WTC11 (cell line): Measurements from ENCODE around the gene FAM240A. TPM values are rescaled to one million over a fixed set of nuclear protein-coding genes. Genes with fewer than 3 reads are reported as not detected.

Source experiments
- ATAC-seq: fragments of 200-7000 bp; cut with Tn5 transposase; 2 replicates; pipeline ENCODE4 v1.10.0; 2021; ENCODE audit warnings: mild to moderate bottlenecking, moderate library complexity
- CTCF ChIA-PET: fragments of 300-600 bp; sonication (Branson Sonifier 250); formaldehyde crosslinking; loops from one replicate; lab custom pipeline; 2021; ENCODE audit warnings: antibody characterized with exemption; lab: Charles Lee
- POLR2A ChIA-PET: fragments of 350-600 bp; sonication (Branson Sonifier 250); formaldehyde crosslinking; loops from one replicate; lab custom pipeline; 2021; ENCODE audit warnings: antibody characterized with exemption; lab: Charles Lee
- DNase-seq: peaks from one replicate; pipeline ENCODE4 v3.0.0; 2021; ENCODE audit warnings: low spot score
- H3K27ac Mint-ChIP-seq: 2 replicates; pipeline ENCODE4 v1.8.0; 2021; ENCODE audit warnings: mixed read lengths
- H3K27me3 Mint-ChIP-seq: 2 replicates; pipeline ENCODE4 v1.8.0; 2021; ENCODE audit warnings: low read depth, mild to moderate bottlenecking, moderate library complexity, mixed read lengths
- H3K36me3 Mint-ChIP-seq: 2 replicates; pipeline ENCODE4 v1.8.0; 2021; ENCODE audit warnings: mixed read lengths
- H3K4me1 Mint-ChIP-seq: 2 replicates; pipeline ENCODE4 v1.8.0; 2022; ENCODE audit warnings: mixed read lengths
- H3K4me3 Mint-ChIP-seq: 2 replicates; pipeline ENCODE4 v1.8.0; 2021; ENCODE audit warnings: mild to moderate bottlenecking, moderate library complexity, mixed read lengths
- H3K9me3 Mint-ChIP-seq: 2 replicates; pipeline ENCODE4 v1.8.0; 2021; ENCODE audit warnings: mixed read lengths
- ATF1 ChIP-seq: sonication (generic); formaldehyde crosslinking; IDR thresholded peaks from 2 replicates; pipeline ENCODE4 v1.8.1; 2023; ENCODE audit warnings: mild to moderate bottlenecking, moderate library complexity, missing genetic modification reagents
- FOXK1 ChIP-seq: sonication (generic); formaldehyde crosslinking; IDR thresholded peaks from 2 replicates; pipeline ENCODE4 v1.8.0; 2022; ENCODE audit warnings: mild to moderate bottlenecking, moderate library complexity, missing genetic modification reagents
- FOXP1 ChIP-seq: sonication (generic); formaldehyde crosslinking; IDR thresholded peaks from 2 replicates; pipeline ENCODE4 v1.8.0; 2022; ENCODE audit warnings: missing genetic modification reagents, mild to moderate bottlenecking, moderate library complexity, borderline replicate concordance
- IRF2 ChIP-seq: sonication (generic); formaldehyde crosslinking; IDR thresholded peaks from 2 replicates; pipeline ENCODE4 v1.8.0; 2022; ENCODE audit warnings: low read depth, missing genetic modification reagents, borderline replicate concordance
- NFATC4 ChIP-seq: fragments of 250-450 bp; sonication (Bioruptor Pico); IDR thresholded peaks from 2 replicates; pipeline ENCODE4 v1.9.0; 2021; ENCODE audit warnings: mild to moderate bottlenecking
- NFE2L1 ChIP-seq: sonication (generic); formaldehyde crosslinking; IDR thresholded peaks from 2 replicates; pipeline ENCODE4 v1.8.1; 2023; ENCODE audit warnings: missing genetic modification reagents
- OVOL2 ChIP-seq: fragments of 250-450 bp; sonication (Bioruptor Pico); IDR thresholded peaks from 2 replicates; pipeline ENCODE4 v1.9.0; 2021; ENCODE audit warnings: mild to moderate bottlenecking, borderline replicate concordance
- SP1 ChIP-seq: sonication (generic); formaldehyde crosslinking; conservative IDR thresholded peaks from 2 replicates; pipeline ENCODE4 v1.8.1; 2022; ENCODE audit warnings: missing genetic modification reagents
- TEAD4 ChIP-seq: sonication (generic); formaldehyde crosslinking; IDR thresholded peaks from 2 replicates; pipeline ENCODE4 v1.8.0; 2022; ENCODE audit warnings: mild to moderate bottlenecking, missing genetic modification reagents
- TP53 ChIP-seq: sonication (generic); formaldehyde crosslinking; IDR thresholded peaks from 2 replicates; pipeline ENCODE4 v1.8.1; 2023; ENCODE audit warnings: mild to moderate bottlenecking, missing genetic modification reagents
- ZMAT4 ChIP-seq: fragments of 250-450 bp; sonication (Bioruptor Pico); IDR thresholded peaks from 2 replicates; pipeline ENCODE4 v1.9.0; 2021; ENCODE audit warnings: mild to moderate bottlenecking
- total RNA-seq: library from RNA; stranded (reverse); gene quantifications from 3 replicates; pipeline ENCODE4 v1.2.3, GENCODE V29; 2021
- TF ChIP-seq, protein P1 (sequence below): sonication (generic); formaldehyde crosslinking; IDR thresholded peaks from 2 replicates; pipeline ENCODE4 v1.8.1; 2023; ENCODE audit warnings: mild to moderate bottlenecking, missing genetic modification reagents, borderline replicate concordance
- TF ChIP-seq, protein P2 (sequence below): sonication (generic); formaldehyde crosslinking; IDR thresholded peaks from 2 replicates; pipeline ENCODE4 v1.8.0; 2023; ENCODE audit warnings: missing genetic modification reagents
- TF ChIP-seq, protein P3 (sequence below): sonication (generic); formaldehyde crosslinking; IDR thresholded peaks from 2 replicates; pipeline ENCODE4 v1.8.0; 2023; ENCODE audit warnings: mild to moderate bottlenecking, missing genetic modification reagents

FAM240A gene
- total RNA-seq, 1 experiment from 2014 or later = 0.13 TPM

GRCh38 chr3:46578973-46579755 lies 33.2 kb upstream of the FAM240A start:
- peaks cover 66% of the 10 kb centered on the region for H3K36me3 Mint-ChIP-seq
- DNase-seq = no peak
- H3K27me3 Mint-ChIP-seq = no peaks in the 10 kb centered on the region; the same call in 1 of the 2 replicates
- H3K9me3 Mint-ChIP-seq = peaks cover 8% of the 10 kb centered on the region; the same call in 1 of the 2 replicates
- CTCF ChIA-PET = interaction anchor here (0.7 kb wide), 1 partner anchor 123 kb away, joined by 3 read pairs; no protein-coding TSS in a partner anchor
- H3K4me3 Mint-ChIP-seq = peak overlapping the region; percentile 86
- POLR2A ChIA-PET = no interaction called here
- TF ChIP-seq, protein P1, sequence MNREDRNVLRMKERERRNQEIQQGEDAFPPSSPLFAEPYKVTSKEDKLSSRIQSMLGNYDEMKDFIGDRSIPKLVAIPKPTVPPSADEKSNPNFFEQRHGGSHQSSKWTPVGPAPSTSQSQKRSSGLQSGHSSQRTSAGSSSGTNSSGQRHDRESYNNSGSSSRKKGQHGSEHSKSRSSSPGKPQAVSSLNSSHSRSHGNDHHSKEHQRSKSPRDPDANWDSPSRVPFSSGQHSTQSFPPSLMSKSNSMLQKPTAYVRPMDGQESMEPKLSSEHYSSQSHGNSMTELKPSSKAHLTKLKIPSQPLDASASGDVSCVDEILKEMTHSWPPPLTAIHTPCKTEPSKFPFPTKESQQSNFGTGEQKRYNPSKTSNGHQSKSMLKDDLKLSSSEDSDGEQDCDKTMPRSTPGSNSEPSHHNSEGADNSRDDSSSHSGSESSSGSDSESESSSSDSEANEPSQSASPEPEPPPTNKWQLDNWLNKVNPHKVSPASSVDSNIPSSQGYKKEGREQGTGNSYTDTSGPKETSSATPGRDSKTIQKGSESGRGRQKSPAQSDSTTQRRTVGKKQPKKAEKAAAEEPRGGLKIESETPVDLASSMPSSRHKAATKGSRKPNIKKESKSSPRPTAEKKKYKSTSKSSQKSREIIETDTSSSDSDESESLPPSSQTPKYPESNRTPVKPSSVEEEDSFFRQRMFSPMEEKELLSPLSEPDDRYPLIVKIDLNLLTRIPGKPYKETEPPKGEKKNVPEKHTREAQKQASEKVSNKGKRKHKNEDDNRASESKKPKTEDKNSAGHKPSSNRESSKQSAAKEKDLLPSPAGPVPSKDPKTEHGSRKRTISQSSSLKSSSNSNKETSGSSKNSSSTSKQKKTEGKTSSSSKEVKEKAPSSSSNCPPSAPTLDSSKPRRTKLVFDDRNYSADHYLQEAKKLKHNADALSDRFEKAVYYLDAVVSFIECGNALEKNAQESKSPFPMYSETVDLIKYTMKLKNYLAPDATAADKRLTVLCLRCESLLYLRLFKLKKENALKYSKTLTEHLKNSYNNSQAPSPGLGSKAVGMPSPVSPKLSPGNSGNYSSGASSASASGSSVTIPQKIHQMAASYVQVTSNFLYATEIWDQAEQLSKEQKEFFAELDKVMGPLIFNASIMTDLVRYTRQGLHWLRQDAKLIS (CRISPR knock-in tag) = peak; percentile 74; the same call in 1 of the 2 replicates
- TF ChIP-seq OVOL2 (CRISPR knock-in tag) = no peak
- no peak for TF ChIP-seq ATF1 (CRISPR knock-in tag)
- TF ChIP-seq, protein P2, sequence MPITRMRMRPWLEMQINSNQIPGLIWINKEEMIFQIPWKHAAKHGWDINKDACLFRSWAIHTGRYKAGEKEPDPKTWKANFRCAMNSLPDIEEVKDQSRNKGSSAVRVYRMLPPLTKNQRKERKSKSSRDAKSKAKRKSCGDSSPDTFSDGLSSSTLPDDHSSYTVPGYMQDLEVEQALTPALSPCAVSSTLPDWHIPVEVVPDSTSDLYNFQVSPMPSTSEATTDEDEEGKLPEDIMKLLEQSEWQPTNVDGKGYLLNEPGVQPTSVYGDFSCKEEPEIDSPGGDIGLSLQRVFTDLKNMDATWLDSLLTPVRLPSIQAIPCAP (CRISPR knock-in tag) = no peak
- TF ChIP-seq TP53 (CRISPR knock-in tag) = 0 out of 2 replicates have a peak, but pooled peaks have one; percentile 35
- 0 out of 2 replicates have a peak, but pooled peaks have one; percentile 11 for TF ChIP-seq IRF2 (CRISPR knock-in tag)
- 0 out of 2 replicates have a peak, but pooled peaks have one; percentile 16 for TF ChIP-seq TEAD4 (CRISPR knock-in tag)
- TF ChIP-seq ZMAT4 = peak; percentile 93
- TF ChIP-seq NFE2L1 = no peak
- 0 out of 2 replicates have a peak, but pooled peaks have one; percentile 22 for TF ChIP-seq FOXP1 (CRISPR knock-in tag)
- TF ChIP-seq, protein P3, sequence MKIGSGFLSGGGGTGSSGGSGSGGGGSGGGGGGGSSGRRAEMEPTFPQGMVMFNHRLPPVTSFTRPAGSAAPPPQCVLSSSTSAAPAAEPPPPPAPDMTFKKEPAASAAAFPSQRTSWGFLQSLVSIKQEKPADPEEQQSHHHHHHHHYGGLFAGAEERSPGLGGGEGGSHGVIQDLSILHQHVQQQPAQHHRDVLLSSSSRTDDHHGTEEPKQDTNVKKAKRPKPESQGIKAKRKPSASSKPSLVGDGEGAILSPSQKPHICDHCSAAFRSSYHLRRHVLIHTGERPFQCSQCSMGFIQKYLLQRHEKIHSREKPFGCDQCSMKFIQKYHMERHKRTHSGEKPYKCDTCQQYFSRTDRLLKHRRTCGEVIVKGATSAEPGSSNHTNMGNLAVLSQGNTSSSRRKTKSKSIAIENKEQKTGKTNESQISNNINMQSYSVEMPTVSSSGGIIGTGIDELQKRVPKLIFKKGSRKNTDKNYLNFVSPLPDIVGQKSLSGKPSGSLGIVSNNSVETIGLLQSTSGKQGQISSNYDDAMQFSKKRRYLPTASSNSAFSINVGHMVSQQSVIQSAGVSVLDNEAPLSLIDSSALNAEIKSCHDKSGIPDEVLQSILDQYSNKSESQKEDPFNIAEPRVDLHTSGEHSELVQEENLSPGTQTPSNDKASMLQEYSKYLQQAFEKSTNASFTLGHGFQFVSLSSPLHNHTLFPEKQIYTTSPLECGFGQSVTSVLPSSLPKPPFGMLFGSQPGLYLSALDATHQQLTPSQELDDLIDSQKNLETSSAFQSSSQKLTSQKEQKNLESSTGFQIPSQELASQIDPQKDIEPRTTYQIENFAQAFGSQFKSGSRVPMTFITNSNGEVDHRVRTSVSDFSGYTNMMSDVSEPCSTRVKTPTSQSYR (CRISPR knock-in tag) = 0 out of 2 replicates have a peak, but pooled peaks have one; percentile 10
- TF ChIP-seq SP1 (CRISPR knock-in tag) = no peak
- no peak for TF ChIP-seq FOXK1 (CRISPR knock-in tag)
- H3K27ac Mint-ChIP-seq = peak overlapping the region; percentile 94
- peaks cover 68% of the 10 kb centered on the region for H3K4me1 Mint-ChIP-seq
- no peak for ATAC-seq

- peaks cover 62% of the 10 kb centered on the region for H3K4me1 Mint-ChIP-seq
- DNase-seq (no peak), ATAC-seq (no peak)
- ChIA-PET CTCF (no interaction called here), POLR2A (no interaction called here)
- peaks cover 72% of the 10 kb centered on the region for H3K36me3 Mint-ChIP-seq
- H3K4me3 Mint-ChIP-seq = peak overlapping the region; percentile 86
- H3K27ac Mint-ChIP-seq = peak overlapping the region; percentile 94
- no peaks in the 10 kb centered on the region; the same call in 1 of the 2 replicates for H3K27me3 Mint-ChIP-seq
- H3K9me3 Mint-ChIP-seq = peaks cover 8% of the 10 kb centered on the region; the same call in 1 of the 2 replicates
- TF ChIP-seq NFATC4 (CRISPR knock-in tag) = no peak
- 0 out of 2 replicates have a peak, but pooled peaks have one; percentile 2 for TF ChIP-seq IRF2 (CRISPR knock-in tag)
- TF ChIP-seq, protein P1 (CRISPR knock-in tag) = peak; percentile 77; the same call in 1 of the 2 replicates
- TF ChIP-seq, protein P2 (CRISPR knock-in tag) = no peak
- TF ChIP-seq, protein P3 (CRISPR knock-in tag) = 0 out of 2 replicates have a peak, but pooled peaks have one; percentile 13
Observed at GRCh38 chr3:46579756-46580286, 32.5 kb upstream of the FAM240A start.
